HepG2 (cell line): Measurements from ENCODE around the gene GAL3ST2. TPM values are rescaled to one million over a fixed set of nuclear protein-coding genes. Genes with fewer than 3 reads are reported as not detected.

Experiments used
- AKNA ChIP-seq: sonication (generic); formaldehyde crosslinking; IDR thresholded peaks from 2 replicates; pipeline ENCODE4 v1.4.0; 2020; ENCODE audit warnings: missing genetic modification reagents, borderline replicate concordance
- HDAC6 ChIP-seq: fragments of 200-600 bp; sonication (generic); IDR thresholded peaks from 2 replicates; pipeline ENCODE4 v1.7.0; 2017; ENCODE audit warnings: mild to moderate bottlenecking, antibody characterized with exemption, low read length, low read depth
- NCOA1 ChIP-seq: sonication (generic); formaldehyde crosslinking; IDR thresholded peaks from 2 replicates; pipeline ENCODE4 v1.9.0; 2021; ENCODE audit warnings: missing genetic modification reagents
- NR2C2 ChIP-seq: sonication (generic); formaldehyde crosslinking; IDR thresholded peaks from 2 replicates; pipeline ENCODE4 v1.4.0; 2020; ENCODE audit warnings: missing genetic modification reagents, mild to moderate bottlenecking, moderate library complexity, borderline replicate concordance
- POLR2A ChIP-seq, 2 experiments: IDR thresholded peaks; 2 replicates each; pipeline ENCODE4 v1.6.1; 2011; ENCODE audit warnings: low read depth in 2 of 2, low read length in 2 of 2, mild to moderate bottlenecking in 1 of 2, moderate library complexity in 1 of 2; ENCODE audit not compliant: insufficient read depth in 1 of 2
- RBM22 ChIP-seq: fragments of 200-400 bp; formaldehyde crosslinking; optimal IDR thresholded peaks from 2 replicates; pipeline ENCODE3; 2017; ENCODE audit warnings: mild to moderate bottlenecking, low read length, moderate library complexity
- ZFAT ChIP-seq: sonication (generic); formaldehyde crosslinking; conservative IDR thresholded peaks from 2 replicates; pipeline ENCODE4 v1.8.1; 2023; ENCODE audit warnings: missing genetic modification reagents, inconsistent platforms
- ZNF337 ChIP-seq: sonication (generic); formaldehyde crosslinking; IDR thresholded peaks from 2 replicates; pipeline ENCODE4 v1.5.1; 2020; ENCODE audit warnings: missing genetic modification reagents, low read depth, mild to moderate bottlenecking, borderline replicate concordance
- ZNF33B ChIP-seq: sonication (generic); formaldehyde crosslinking; IDR thresholded peaks from 2 replicates; pipeline ENCODE4 v1.5.1; 2020; ENCODE audit warnings: mild to moderate bottlenecking, missing genetic modification reagents
- ZNF468 ChIP-seq: sonication (generic); formaldehyde crosslinking; IDR thresholded peaks from 2 replicates; pipeline ENCODE4 v1.8.0; 2022; ENCODE audit warnings: mild to moderate bottlenecking, moderate library complexity, missing genetic modification reagents
- polyA plus RNA-seq, 8 experiments: library from polyadenylated mRNA; depleted of rRNA in 3 of 8; stranded (reverse) in 7 of 8; unstranded in 1 of 8; fragments of >200 nt; fragmentation: Illumina TruSeq in 4 of 8; extraction: Trizol in 4 of 8; gene quantifications; 2 replicates each; pipeline versions ENCODE4 v1.2.1 to v1.2.3, GENCODE V29; 2011 to 2016; ENCODE audit warnings: low read depth in 4 of 8, missing spikeins in 1 of 8, mixed read lengths in 1 of 8; ENCODE audit not compliant: insufficient read depth in 1 of 8
- total RNA-seq, 5 experiments: library from RNA; depleted of rRNA; stranded (reverse); fragments of >200 nt; fragmentation: Illumina TruSeq; extraction: Trizol; gene quantifications; 2 replicates each; pipeline ENCODE4 v1.2.3, GENCODE V29; 2016; ENCODE audit warnings: low read depth in 1 of 5

GAL3ST2 gene
- total and polyA plus RNA-seq, 2 of the 13 experiments (the other 11 are each of a cell fraction or from before 2014, with no cell fraction given) = 0.17 to 0.20 TPM

DNA sequence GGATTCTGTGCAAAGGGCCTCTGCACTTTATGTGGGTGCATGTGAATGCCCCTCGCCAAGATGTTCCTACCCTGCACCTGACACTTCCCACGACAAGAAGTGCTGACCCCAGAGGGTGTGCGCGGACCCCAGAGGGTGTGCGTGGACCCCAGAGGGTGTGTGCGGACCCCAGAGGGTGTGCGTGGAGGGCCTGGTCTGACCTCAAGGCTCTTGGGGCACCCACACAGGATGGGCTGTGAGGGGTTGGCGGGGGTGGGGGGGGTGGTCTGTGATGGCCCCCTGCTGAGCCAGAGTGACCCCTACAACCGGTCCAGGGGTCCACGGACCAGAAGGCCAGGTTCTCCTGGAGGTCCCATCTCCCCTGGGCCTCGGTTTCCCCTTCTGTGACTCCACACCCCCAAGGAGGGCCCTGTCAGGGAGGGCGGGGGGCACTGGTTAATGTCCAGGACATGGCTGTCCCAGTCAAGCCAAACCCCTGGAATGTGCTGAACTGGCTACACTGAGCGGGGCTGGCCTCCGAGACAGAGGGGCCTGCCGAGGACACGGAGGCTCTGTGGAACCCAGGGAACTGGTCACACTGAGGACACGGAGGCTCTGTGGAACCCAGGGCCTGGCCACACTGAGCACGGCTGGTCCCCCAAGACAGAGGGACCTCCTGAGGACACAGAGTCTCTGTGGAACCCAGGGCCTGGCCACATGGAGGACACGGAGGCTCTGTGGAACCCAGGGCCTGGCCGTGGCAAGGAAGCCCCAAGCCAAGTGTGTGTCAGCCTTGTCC, 35.5 kb downstream of the GAL3ST2 start (continued):
- TF ChIP-seq HDAC6 (no peak), RBM22 (peak; percentile 23), AKNA (no peak), NR2C2 (CRISPR knock-in tag) (no peak), ZNF337 (CRISPR knock-in tag) (no peak), NCOA1 (CRISPR knock-in tag) (no peak), ZFAT (no peak), ZNF33B (CRISPR knock-in tag) (no peak), POLR2A (IDR thresholded peaks at IDR 0.05; ENCODE audit: insufficient read depth in 1 of 2, low read depth in 2 of 2, low read length in 2 of 2) (peak in 1 of 2 experiments; percentile 11; a peak in 1 of 4 replicates), ZNF468 (CRISPR knock-in tag) (no peak)
